Immature natural killer cell (primary cell): ENCODE data around the gene EFNA5. TPM values are rescaled to one million over a fixed set of nuclear protein-coding genes. Genes with fewer than 3 reads are reported as not detected.
"Not testable (repeated sequence)": the region's sequence is repeated elsewhere in the genome, so short reads cannot be mapped to it uniquely, and the experiment has no call there.

ENCODE experiments used
- DNase-seq, 3 donors: peaks; one replicate each; pipeline ENCODE4 v3.0.0; 2022; ENCODE audit warnings: mixed read lengths in 1 of 3
- H3K27ac Mint-ChIP-seq, 6 donors: one replicate each; pipeline ENCODE4 v1.8.0; 2020; ENCODE audit warnings: mixed read lengths in 6 of 6, mild to moderate bottlenecking in 5 of 6, inconsistent platforms in 4 of 6, moderate library complexity in 3 of 6
- H3K27me3 Mint-ChIP-seq, 3 donors: one replicate each; pipeline ENCODE4 v1.8.0; 2020 to 2021; ENCODE audit warnings: low read depth in 3 of 3, mild to moderate bottlenecking in 3 of 3, mixed read lengths in 3 of 3, moderate library complexity in 3 of 3, inconsistent platforms in 1 of 3
- H3K36me3 Mint-ChIP-seq, 3 donors: one replicate each; pipeline ENCODE4 v1.8.0; 2020; ENCODE audit warnings: mixed read lengths in 3 of 3, inconsistent platforms in 2 of 3, mild to moderate bottlenecking in 2 of 3
- H3K4me1 Mint-ChIP-seq, 2 donors: one replicate each; pipeline ENCODE4 v1.8.0; 2020; ENCODE audit warnings: inconsistent platforms in 2 of 2, mild to moderate bottlenecking in 2 of 2, mixed read lengths in 2 of 2, moderate library complexity in 1 of 2
- H3K4me3 Mint-ChIP-seq, 5 donors: one replicate each; pipeline ENCODE4 v1.8.0; 2020; ENCODE audit warnings: mild to moderate bottlenecking in 5 of 5, mixed read lengths in 5 of 5, inconsistent platforms in 3 of 5, moderate library complexity in 3 of 5
- H3K9me3 Mint-ChIP-seq, 6 donors: one replicate each; pipeline ENCODE4 v1.8.0; 2020; ENCODE audit warnings: mild to moderate bottlenecking in 6 of 6, mixed read lengths in 6 of 6, inconsistent platforms in 4 of 6, moderate library complexity in 3 of 6
- polyA plus RNA-seq, 3 donors: library from polyadenylated mRNA; unstranded; fragments of 300-500 nt; fragmentation: Illumina TruSeq; gene quantifications; one replicate each; pipeline ENCODE4 v1.2.3, GENCODE V29; 2021

The EFNA5 gene
- polyA plus RNA-seq, 3 donors from 2014 or later: 0.73 to 2.6 (median 1.7) TPM

GRCh38 chr5:107437154-107437553 is 233.6 kb downstream of the EFNA5 start:
- H3K4me3 Mint-ChIP-seq: no peak overlapping the region

GRCh38 chr5:107436201-107436600 is 234.5 kb downstream of the EFNA5 start:
- no peak for DNase-seq
- H3K27me3 Mint-ChIP-seq: no peaks in the 10 kb centered on the region
- peaks cover 0 to 5% (median 0%) of the 10 kb centered on the region in 6 donors for H3K9me3 Mint-ChIP-seq
- H3K36me3 Mint-ChIP-seq: peaks cover 0 to 6% (median 0%) of the 10 kb centered on the region in 3 donors
- H3K4me1 Mint-ChIP-seq: peaks cover 12 to 17% of the 10 kb centered on the region in 2 donors
- peak overlapping the region in 2 of 6 donors; percentile 12 to 22 for H3K27ac Mint-ChIP-seq
- no peak overlapping the region for H3K4me3 Mint-ChIP-seq

More at GRCh38 chr5:107437154-107437553, 233.6 kb downstream of the EFNA5 start:
- no peak overlapping the region for H3K27ac Mint-ChIP-seq
- peaks cover 9 to 14% of the 10 kb centered on the region in 2 donors for H3K4me1 Mint-ChIP-seq
- no peaks in the 10 kb centered on the region for H3K27me3 Mint-ChIP-seq
- DNase-seq: no peak
- H3K9me3 Mint-ChIP-seq: peaks cover 0 to 5% (median 0%) of the 10 kb centered on the region in 6 donors
- H3K36me3 Mint-ChIP-seq: peaks cover 0 to 6% (median 0%) of the 10 kb centered on the region in 3 donors

- Mint-ChIP-seq H3K27ac (no peak overlapping the region), H3K36me3 (peaks cover 0 to 6% (median 0%) of the 10 kb centered on the region in 3 donors), H3K4me1 (peaks cover 18 to 25% of the 10 kb centered on the region in 2 donors), H3K27me3 (peaks cover 0 to 2% (median 0%) of the 10 kb centered on the region in 3 donors), H3K4me3 (no peak overlapping the region), H3K9me3 (peaks cover 0 to 5% (median 0%) of the 10 kb centered on the region in 6 donors)
- DNase-seq: no peak
Measured at GRCh38 chr5:107435061-107435460, 235.7 kb downstream of the EFNA5 start.

GRCh38 chr5:107433646-107434045 is 237.1 kb downstream of the EFNA5 start:
- DNase-seq, H3K27ac Mint-ChIP-seq, H3K9me3 Mint-ChIP-seq, H3K36me3 Mint-ChIP-seq, H3K4me3 Mint-ChIP-seq, H3K27me3 Mint-ChIP-seq: not testable (repeated sequence)
- peaks cover 20 to 27% of the 10 kb centered on the region in 2 donors for H3K4me1 Mint-ChIP-seq

GRCh38 chr5:107431998-107432397 is 238.7 kb downstream of the EFNA5 start:
- Mint-ChIP-seq H3K9me3 (no peaks in the 10 kb centered on the region), H3K4me1 (peaks cover 27 to 37% of the 10 kb centered on the region in 2 donors), H3K4me3 (no peak overlapping the region), H3K27me3 (peaks cover 0 to 2% (median 0%) of the 10 kb centered on the region in 3 donors), H3K27ac (no peak overlapping the region), H3K36me3 (peaks cover 0 to under 1% (median 0%) of the 10 kb centered on the region in 3 donors)
- no peak for DNase-seq

GRCh38 chr5:107431536-107431935 is 239.2 kb downstream of the EFNA5 start:
- Mint-ChIP-seq H3K4me3 (no peak overlapping the region), H3K27ac (no peak overlapping the region), H3K9me3 (no peaks in the 10 kb centered on the region), H3K27me3 (peaks cover 0 to 3% (median 0%) of the 10 kb centered on the region in 3 donors), H3K4me1 (peaks cover 27 to 37% of the 10 kb centered on the region in 2 donors), H3K36me3 (peaks cover 0 to 4% (median 0%) of the 10 kb centered on the region in 3 donors)
- DNase-seq: no peak

- Mint-ChIP-seq H3K27ac (peak overlapping the region; percentile 44 to 87 (median 73)), H3K27me3 (peaks cover 0 to 3% (median 0%) of the 10 kb centered on the region in 3 donors), H3K36me3 (peaks cover 0 to 8% (median 0%) of the 10 kb centered on the region in 3 donors), H3K9me3 (no peaks in the 10 kb centered on the region), H3K4me1 (peaks cover 27 to 42% of the 10 kb centered on the region in 2 donors), H3K4me3 (peak overlapping the region; percentile 62 to 84 (median 78))
- DNase-seq: peak in 1 of 3 donors; percentile 11
Measured at GRCh38 chr5:107430071-107430625, 240.6 kb downstream of the EFNA5 start.

GRCh38 chr5:107428303-107428813 is 242.4 kb downstream of the EFNA5 start:
- DNase-seq: peak; percentile 13 to 41 (median 38)
- peaks cover 27 to 42% of the 10 kb centered on the region in 2 donors for H3K4me1 Mint-ChIP-seq
- H3K9me3 Mint-ChIP-seq: no peaks in the 10 kb centered on the region
- H3K4me3 Mint-ChIP-seq: peak overlapping the region; percentile 38 to 78 (median 61)
- H3K36me3 Mint-ChIP-seq: peaks cover 0 to 8% (median 0%) of the 10 kb centered on the region in 3 donors
- peak overlapping the region; percentile 69 to 90 (median 78) for H3K27ac Mint-ChIP-seq
- H3K27me3 Mint-ChIP-seq: peaks cover 0 to 3% (median 0%) of the 10 kb centered on the region in 3 donors

- no peak for DNase-seq
- no peaks in the 10 kb centered on the region for H3K9me3 Mint-ChIP-seq
- no peak overlapping the region for H3K4me3 Mint-ChIP-seq
- no peak overlapping the region for H3K27ac Mint-ChIP-seq
- peaks cover 0 to 8% (median 0%) of the 10 kb centered on the region in 3 donors for H3K36me3 Mint-ChIP-seq
- H3K27me3 Mint-ChIP-seq: peaks cover 1 to 7% (median 2%) of the 10 kb centered on the region in 3 donors
- peaks cover 33 to 52% of the 10 kb centered on the region in 2 donors for H3K4me1 Mint-ChIP-seq
Measured at GRCh38 chr5:107426872-107427271, 243.9 kb downstream of the EFNA5 start.

GRCh38 chr5:107426209-107426608 is 244.5 kb downstream of the EFNA5 start:
- Mint-ChIP-seq H3K9me3 (no peaks in the 10 kb centered on the region), H3K27me3 (peaks cover 2 to 7% (median 3%) of the 10 kb centered on the region in 3 donors), H3K4me3 (no peak overlapping the region), H3K4me1 (peaks cover 30 to 49% of the 10 kb centered on the region in 2 donors), H3K27ac (peak overlapping the region in 1 of 6 donors; percentile 5), H3K36me3 (peaks cover 0 to 8% (median 0%) of the 10 kb centered on the region in 3 donors)
- DNase-seq: no peak

GRCh38 chr5:107425541-107426031 is 245.2 kb downstream of the EFNA5 start:
- no peak for DNase-seq
- Mint-ChIP-seq H3K36me3 (peaks cover 0 to 8% (median 0%) of the 10 kb centered on the region in 3 donors), H3K27ac (peak overlapping the region in 2 of 6 donors; percentile 5 to 17), H3K27me3 (peaks cover 2 to 5% (median 3%) of the 10 kb centered on the region in 3 donors), H3K9me3 (no peaks in the 10 kb centered on the region), H3K4me1 (peaks cover 28 to 44% of the 10 kb centered on the region in 2 donors), H3K4me3 (no peak overlapping the region)

GRCh38 chr5:107424491-107424890 is 246.2 kb downstream of the EFNA5 start:
- Mint-ChIP-seq H3K36me3 (peaks cover 0 to 8% (median 0%) of the 10 kb centered on the region in 3 donors), H3K4me3 (no peak overlapping the region), H3K4me1 (peaks cover 20 to 34% of the 10 kb centered on the region in 2 donors), H3K27ac (no peak overlapping the region), H3K27me3 (peaks cover 2 to 5% (median 3%) of the 10 kb centered on the region in 3 donors), H3K9me3 (no peaks in the 10 kb centered on the region)
- DNase-seq: no peak

GRCh38 chr5:107422494-107422893 is 248.2 kb downstream of the EFNA5 start:
- Mint-ChIP-seq H3K4me3 (no peak overlapping the region), H3K4me1 (peaks cover 6 to 16% of the 10 kb centered on the region in 2 donors), H3K27me3 (peaks cover 2 to 5% (median 3%) of the 10 kb centered on the region in 3 donors), H3K36me3 (peaks cover 0 to 8% (median 0%) of the 10 kb centered on the region in 3 donors), H3K27ac (peak overlapping the region in 4 of 6 donors; percentile 6 to 69 (median 16)), H3K9me3 (no peaks in the 10 kb centered on the region)
- DNase-seq: no peak

GRCh38 chr5:107419498-107419897 is 251.2 kb downstream of the EFNA5 start:
- H3K4me3 Mint-ChIP-seq: no peak overlapping the region
- H3K27me3 Mint-ChIP-seq: peaks cover 2 to 5% (median 4%) of the 10 kb centered on the region in 3 donors
- H3K27ac Mint-ChIP-seq: no peak overlapping the region

More at GRCh38 chr5:107419498-107419897, 251.2 kb downstream of the EFNA5 start:
- no peak for DNase-seq
- H3K4me1 Mint-ChIP-seq: peaks cover 6 to 11% of the 10 kb centered on the region in 2 donors
- no peaks in the 10 kb centered on the region for H3K9me3 Mint-ChIP-seq
- H3K36me3 Mint-ChIP-seq: peaks cover 0 to 4% (median 0%) of the 10 kb centered on the region in 3 donors
